H9 (cell line): ENCODE data around the gene PLXNB2. TPM values are rescaled to one million over a fixed set of nuclear protein-coding genes. Genes with fewer than 3 reads are reported as not detected.

ENCODE experiments used
- DNase-seq: peaks from one replicate; pipeline ENCODE4 v3.0.0-alpha.2; 2017
- H2AFZ ChIP-seq: one replicate; pipeline ENCODE4 v1.6.1; 2013; ENCODE audit warnings: mild to moderate bottlenecking, low read length, control low read depth, moderate library complexity
- H2AK5ac ChIP-seq: 2 replicates; pipeline ENCODE4 v1.6.1; 2013; ENCODE audit warnings: low read length, control low read depth, mixed read lengths; ENCODE audit not compliant: insufficient read length
- H2BK120ac ChIP-seq: one replicate; pipeline ENCODE4 v1.6.1; 2013; ENCODE audit warnings: low read depth, mild to moderate bottlenecking, low read length, control low read depth, inconsistent platforms; ENCODE audit not compliant: poor library complexity, severe bottlenecking
- H2BK12ac ChIP-seq: 2 replicates; pipeline ENCODE4 v1.6.1; 2013; ENCODE audit warnings: low read length, control low read depth, mixed read lengths, low read depth; ENCODE audit not compliant: insufficient read length
- H2BK15ac ChIP-seq: 2 replicates; pipeline ENCODE4 v1.6.1; 2013; ENCODE audit warnings: low read depth, low read length, control low read depth
- H2BK20ac ChIP-seq: one replicate; pipeline ENCODE4 v1.6.1; 2013; ENCODE audit warnings: low read depth, mild to moderate bottlenecking, low read length, control low read depth, inconsistent platforms; ENCODE audit not compliant: poor library complexity, severe bottlenecking
- H2BK5ac ChIP-seq: 2 replicates; pipeline ENCODE4 v1.6.1; 2013; ENCODE audit warnings: low read length, control low read depth, mixed read lengths; ENCODE audit not compliant: insufficient read length
- H3K14ac ChIP-seq: 2 replicates; pipeline ENCODE4 v1.6.1; 2013; ENCODE audit warnings: low read length, control low read depth; ENCODE audit not compliant: insufficient read depth
- H3K18ac ChIP-seq: 2 replicates; pipeline ENCODE4 v1.6.1; 2013; ENCODE audit warnings: low read depth, mild to moderate bottlenecking, mixed read lengths, low read length, control low read depth; ENCODE audit not compliant: insufficient read length
- H3K23ac ChIP-seq: 2 replicates; pipeline ENCODE4 v1.6.1; 2013; ENCODE audit warnings: low read length, control low read depth, mixed read lengths, low read depth; ENCODE audit not compliant: insufficient read length
- H3K23me2 ChIP-seq: 2 replicates; pipeline ENCODE4 v1.6.1; 2013; ENCODE audit warnings: low read depth, mild to moderate bottlenecking, mixed read lengths, low read length, control low read depth; ENCODE audit not compliant: insufficient read length, poor library complexity, severe bottlenecking
- H3K27ac ChIP-seq: 2 replicates; pipeline ENCODE4 v1.5.1; 2013; ENCODE audit warnings: low read length, control low read depth, mixed read lengths, low read depth; ENCODE audit not compliant: insufficient read length
- H3K27me3 ChIP-seq: 2 replicates; pipeline ENCODE4 v1.6.1; 2013; ENCODE audit warnings: low read length, control low read depth, inconsistent platforms; ENCODE audit not compliant: insufficient read depth
- H3K4ac ChIP-seq: 2 replicates; pipeline ENCODE4 v1.6.1; 2013; ENCODE audit warnings: low read depth, mild to moderate bottlenecking, control low read depth, inconsistent platforms, low read length, moderate library complexity
- H3K4me1 ChIP-seq: 2 replicates; pipeline ENCODE4 v1.6.1; 2013; ENCODE audit warnings: low read length, control low read depth, inconsistent platforms; ENCODE audit not compliant: insufficient read depth
- H3K4me2 ChIP-seq: 2 replicates; pipeline ENCODE4 v1.6.1; 2013; ENCODE audit warnings: low read length, control low read depth, mixed read lengths; ENCODE audit not compliant: insufficient read length, insufficient read depth
- H3K56ac ChIP-seq: 2 replicates; pipeline ENCODE4 v1.6.1; 2013; ENCODE audit warnings: low read depth, mild to moderate bottlenecking, mixed read lengths, low read length, control low read depth; ENCODE audit not compliant: insufficient read length
- H3K79me1 ChIP-seq: 2 replicates; pipeline ENCODE4 v1.6.1; 2013; ENCODE audit warnings: low read depth, mild to moderate bottlenecking, moderate library complexity, low read length, control low read depth, inconsistent platforms; ENCODE audit not compliant: insufficient read depth, poor library complexity, severe bottlenecking
- H3K79me2 ChIP-seq: 2 replicates; pipeline ENCODE4 v1.6.1; 2013; ENCODE audit warnings: low read length, control low read depth, inconsistent platforms; ENCODE audit not compliant: insufficient read depth
- H3K9ac ChIP-seq: 2 replicates; pipeline ENCODE4 v1.6.1; 2013; ENCODE audit warnings: low read length, control low read depth, mixed read lengths; ENCODE audit not compliant: insufficient read length; ENCODE audit errors: extremely low read depth
- H3K9me3 ChIP-seq: one replicate; pipeline ENCODE4 v1.6.1; 2013; ENCODE audit warnings: low read depth, low read length, inconsistent platforms; ENCODE audit not compliant: control insufficient read depth
- H3T11ph ChIP-seq: one replicate; pipeline ENCODE4 v1.6.1; 2013; ENCODE audit warnings: mild to moderate bottlenecking, low read length, control low read depth, inconsistent platforms
- H4K20me1 ChIP-seq: one replicate; pipeline ENCODE4 v1.6.1; 2013; ENCODE audit not compliant: control insufficient read depth, insufficient read length, insufficient read depth
- H4K5ac ChIP-seq: 2 replicates; pipeline ENCODE4 v1.6.1; 2013; ENCODE audit warnings: low read depth, mild to moderate bottlenecking, mixed read lengths, low read length, control low read depth; ENCODE audit not compliant: insufficient read length
- H4K8ac ChIP-seq: replicated peaks from 2 replicates; pipeline ENCODE4 v1.6.1; 2013; ENCODE audit warnings: low read length, control low read depth, mixed read lengths, low read depth; ENCODE audit not compliant: insufficient read length
- H4K91ac ChIP-seq: 2 replicates; pipeline ENCODE4 v1.6.1; 2013; ENCODE audit warnings: low read depth, mild to moderate bottlenecking, moderate library complexity, mixed read lengths, low read length, control low read depth; ENCODE audit not compliant: insufficient read length
- H3K27ac Mint-ChIP-seq, 3 experiments: 2 replicates in 2 of 3; 3 replicates in 1 of 3; pipeline ENCODE4 v1.8.0; 2020 to 2021; ENCODE audit warnings: mixed read lengths in 3 of 3, mild to moderate bottlenecking in 1 of 3, moderate library complexity in 1 of 3
- H3K27me3 Mint-ChIP-seq: 2 replicates; pipeline ENCODE4 v1.8.0; 2021; ENCODE audit warnings: low read depth, mild to moderate bottlenecking, moderate library complexity, mixed read lengths
- H3K36me3 Mint-ChIP-seq, 3 experiments: 2 replicates in 2 of 3; 3 replicates in 1 of 3; pipeline ENCODE4 v1.8.0; 2020 to 2021; ENCODE audit warnings: low read depth in 3 of 3, mixed read lengths in 3 of 3; ENCODE audit not compliant: insufficient read depth in 1 of 3
- H3K4me1 Mint-ChIP-seq, 2 experiments: 2 replicates each; pipeline ENCODE4 v1.8.0; 2020; ENCODE audit warnings: mixed read lengths in 2 of 2
- H3K4me3 Mint-ChIP-seq, 2 experiments: 2 replicates in 1 of 2; 3 replicates in 1 of 2; pipeline ENCODE4 v1.8.0; 2020 to 2021; ENCODE audit warnings: mild to moderate bottlenecking in 2 of 2, mixed read lengths in 2 of 2, moderate library complexity in 1 of 2
- H3K9me3 Mint-ChIP-seq, 2 experiments: 2 replicates in 1 of 2; 3 replicates in 1 of 2; pipeline ENCODE4 v1.8.0; 2020; ENCODE audit warnings: mild to moderate bottlenecking in 2 of 2, mixed read lengths in 2 of 2, moderate library complexity in 1 of 2
- CTCF ChIP-seq: fragments of 200-600 bp; sonication (generic); conservative IDR thresholded peaks from 3 replicates; pipeline ENCODE4 v1.8.0; 2021; ENCODE audit warnings: antibody characterized with exemption, mild to moderate bottlenecking
- WGBS: extraction: QIAGEN DNeasy Blood & Tissue Kit; methylation state at CpG from one replicate; pipeline ENCODE4 v1.1.7; 2013; ENCODE audit warnings: missing lambda C conversion rate, low lambda C conversion rate, mixed read lengths; ENCODE audit not compliant: insufficient read length; ENCODE audit errors: extremely low coverage; 5-methylcytosine and 5-hydroxymethylcytosine counted together
- total RNA-seq: library from RNA; stranded (reverse); gene quantifications from 2 replicates; pipeline ENCODE4 v1.2.1, GENCODE V29; 2021

The PLXNB2 gene
- total RNA-seq, 1 experiment from 2014 or later = 87.6 TPM

GRCh38 chr22:50317178-50317577, 9.7 kb upstream of the PLXNB2 start:
- no peak overlapping the region for H3K23ac ChIP-seq
- peaks cover 2% of the 10 kb centered on the region for H4K20me1 ChIP-seq
- no peak overlapping the region for H3K9ac ChIP-seq
- no peak for TF ChIP-seq CTCF
- H3K4me2 ChIP-seq = no peak overlapping the region
- H3K79me2 ChIP-seq = no peaks in the 10 kb centered on the region
- H3K27me3 Mint-ChIP-seq = peaks cover 14% of the 10 kb centered on the region
- H2BK15ac ChIP-seq = no peak overlapping the region
- no peak overlapping the region for H4K91ac ChIP-seq
- no peak overlapping the region for H3K56ac ChIP-seq
- no peak overlapping the region for H3T11ph ChIP-seq
- no peak overlapping the region for H2BK20ac ChIP-seq
- no peak overlapping the region for H2BK120ac ChIP-seq
- H4K8ac ChIP-seq = no peak overlapping the region
- H3K9me3 ChIP-seq = no peaks in the 10 kb centered on the region
- H2BK12ac ChIP-seq = no peak overlapping the region
- no peaks in the 10 kb centered on the region for H3K4me1 ChIP-seq
- no peaks in the 10 kb centered on the region for H3K27me3 ChIP-seq
- no peak overlapping the region for H3K4me3 Mint-ChIP-seq
- H4K5ac ChIP-seq = no peak overlapping the region
- peaks cover 4 to 5% of the 10 kb centered on the region in 2 experiments for H3K4me1 Mint-ChIP-seq
- DNase-seq = no peak
- no peak overlapping the region for H3K27ac ChIP-seq
- no CpG with 5 or more reads among the region's 9 CpGs for WGBS
- no peaks in the 10 kb centered on the region for H3K36me3 Mint-ChIP-seq
- no peak overlapping the region for H2BK5ac ChIP-seq
- no peaks in the 10 kb centered on the region for H3K9me3 Mint-ChIP-seq
- H3K23me2 ChIP-seq = no peaks in the 10 kb centered on the region
- H3K4ac ChIP-seq = no peak overlapping the region
- no peak overlapping the region for H3K27ac Mint-ChIP-seq
- no peak overlapping the region for H2AK5ac ChIP-seq
- no peak overlapping the region for H2AFZ ChIP-seq
- H3K18ac ChIP-seq = no peak overlapping the region
- no peak overlapping the region for H3K14ac ChIP-seq
- no peaks in the 10 kb centered on the region for H3K79me1 ChIP-seq
